NB4 (cell line): ENCODE data around the gene SUSD2.

Experiments
- DNase-seq: peaks from one replicate; pipeline ENCODE4 v3.0.0; 2010; ENCODE audit warnings: low read depth
- H3K4me3 ChIP-seq: one replicate; pipeline ENCODE4 v1.5.1; 2011; ENCODE audit warnings: mild to moderate bottlenecking, low read depth, low read length, moderate library complexity
- CTCF ChIP-seq: IDR thresholded peaks from one replicate; pipeline ENCODE4 v1.5.1; 2012; ENCODE audit warnings: low read depth, low read length
- MAX ChIP-seq: IDR thresholded peaks from 2 replicates; pipeline ENCODE4 v1.6.1; 2011; ENCODE audit warnings: low read depth, low read length
- MYC ChIP-seq: IDR thresholded peaks from 2 replicates; pipeline ENCODE4 v1.6.1; 2011; ENCODE audit warnings: low read depth, low read length
- POLR2A ChIP-seq: IDR thresholded peaks from 2 replicates; pipeline ENCODE4 v1.6.1; 2011; ENCODE audit warnings: mild to moderate bottlenecking; ENCODE audit not compliant: insufficient read length; ENCODE audit errors: extremely low read depth

The SUSD2 gene

GRCh38 chr22:24225044-24225601 lies 43.8 kb downstream of the SUSD2 start:
- H3K4me3 ChIP-seq = no peak overlapping the region
- TF ChIP-seq MAX (no peak), POLR2A (no peak), MYC (no peak), CTCF (no peak)
- no peak for DNase-seq

- H3K4me3 ChIP-seq = no peak overlapping the region
- TF ChIP-seq POLR2A (no peak), MYC (no peak), CTCF (no peak), MAX (no peak)
- no peak for DNase-seq
Measured at GRCh38 chr22:24225951-24226350, 44.7 kb downstream of the SUSD2 start.

GRCh38 chr22:24230911-24231656 lies 49.8 kb downstream of the SUSD2 start:
- DNase-seq = peak; percentile 46
- TF ChIP-seq CTCF (peak; percentile 25), MAX (no peak)
- H3K4me3 ChIP-seq = no peak overlapping the region

GRCh38 chr22:24231706-24232105 lies 50.4 kb downstream of the SUSD2 start:
- no peak overlapping the region for H3K4me3 ChIP-seq
- DNase-seq = no peak
- TF ChIP-seq MAX (no peak), POLR2A (no peak), CTCF (no peak), MYC (no peak)

GRCh38 chr22:24232124-24232523 lies 50.8 kb downstream of the SUSD2 start:
- no peak for DNase-seq
- TF ChIP-seq MYC = no peak
- TF ChIP-seq CTCF = no peak
- TF ChIP-seq POLR2A = no peak
- no peak for TF ChIP-seq MAX
- no peak overlapping the region for H3K4me3 ChIP-seq
